ENCODE measurements around the gene SYT5.
"Not testable (repeated sequence)": the region's sequence is repeated elsewhere in the genome, so short reads cannot be mapped to it uniquely, and the experiment has no call there.

The SYT5 gene

GRCh38 chr19:55166530-55167268 is 13.4 kb downstream of the SYT5 start, which contains the start of gene DNAAF3:
TSS of gene DNAAF3 (minus strand) at chr19:55166613. CDS start at chr19:55166413, 200 bp downstream.
- DNase-seq = peak; percentile 56

GRCh38 chr19:55165952-55166529 is 14.0 kb downstream of the SYT5 start:
- DNase-seq = no peak

- no peak for DNase-seq
Measured at GRCh38 chr19:55161571-55162322, 18.3 kb downstream of the SYT5 start.

- no peak for DNase-seq
Measured at GRCh38 chr19:55160986-55161365, 19.1 kb downstream of the SYT5 start.

- DNase-seq = peak; percentile 73
Measured at GRCh38 chr19:55160128-55160985, 19.7 kb downstream of the SYT5 start.

GRCh38 chr19:55158848-55159749 is 21.0 kb downstream of the SYT5 start:
- DNase-seq = no peak

- no peak for DNase-seq
Measured at GRCh38 chr19:55158423-55158822, 21.7 kb downstream of the SYT5 start.

- no peak for DNase-seq
Measured at GRCh38 chr19:55157064-55157908, 22.8 kb downstream of the SYT5 start, which contains the start of gene TNNI3. TSS of gene TNNI3 (minus strand) at chr19:55157732. CDS start at chr19:55157589, 143 bp downstream.

- no peak for DNase-seq
Measured at GRCh38 chr19:55156202-55157063, 23.7 kb downstream of the SYT5 start.

GRCh38 chr19:55155784-55156183 is 24.3 kb downstream of the SYT5 start:
- DNase-seq = not testable (repeated sequence)

GRCh38 chr19:55153652-55154264 is 26.3 kb downstream of the SYT5 start:
- no peak for DNase-seq

- DNase-seq = no peak
Measured at GRCh38 chr19:55152017-55152416, 28.1 kb downstream of the SYT5 start.

- no peak for DNase-seq
Measured at GRCh38 chr19:55149078-55150003, 30.7 kb downstream of the SYT5 start, which contains the start of gene TNNT1. TSS of gene TNNT1 (minus strand) at chr19:55149206. CDS start at chr19:55147157, 2,049 bp downstream.

- DNase-seq = no peak
Measured at GRCh38 chr19:55147545-55148251, 32.4 kb downstream of the SYT5 start.

GRCh38 chr19:55146705-55147273 is 33.3 kb downstream of the SYT5 start:
- no peak for DNase-seq

- DNase-seq = no peak
Measured at GRCh38 chr19:55146078-55146704, 33.9 kb downstream of the SYT5 start.
